Adipocyte (in vitro differentiated cells): ENCODE data around the gene ZNF888.
"Not testable (repeated sequence)": the region's sequence is repeated elsewhere in the genome, so short reads cannot be mapped to it uniquely, and the experiment has no call there.

Experiments used
- DNase-seq: peaks from one replicate; pipeline ENCODE4 v3.0.0-alpha.2; 2015; ENCODE audit warnings: low read depth
- H3K27me3 ChIP-seq: replicated peaks from 2 replicates; pipeline ENCODE4 v1.7.0; 2013; ENCODE audit warnings: mild to moderate bottlenecking, low read length, moderate library complexity; ENCODE audit not compliant: control insufficient read depth, insufficient read depth
- H3K36me3 ChIP-seq: 2 replicates; pipeline ENCODE4 v1.7.0; 2013; ENCODE audit warnings: low read length, mild to moderate bottlenecking, moderate library complexity; ENCODE audit not compliant: control insufficient read depth, insufficient read depth, severe bottlenecking
- H3K4me1 ChIP-seq: 2 replicates; pipeline ENCODE4 v1.7.0; 2013; ENCODE audit warnings: mild to moderate bottlenecking, low read length, moderate library complexity; ENCODE audit not compliant: control insufficient read depth, insufficient read depth
- H3K4me3 ChIP-seq: 2 replicates; pipeline ENCODE4 v1.7.0; 2013; ENCODE audit warnings: mild to moderate bottlenecking, low read length, moderate library complexity
- H3K9ac ChIP-seq: 2 replicates; pipeline ENCODE4 v1.7.0; 2013; ENCODE audit warnings: mild to moderate bottlenecking, low read length, moderate library complexity
- H3K9me3 ChIP-seq: 2 replicates; pipeline ENCODE4 v1.7.0; 2013; ENCODE audit warnings: mild to moderate bottlenecking, low read length, moderate library complexity; ENCODE audit not compliant: control insufficient read depth

Gene ZNF888

GRCh38 chr19:52898101-52898500, 25.1 kb downstream of the ZNF888 start:
- DNase-seq = no peak
- H3K4me3 ChIP-seq = peak overlapping the region; percentile 96
- H3K9ac ChIP-seq = peak overlapping the region; percentile 97
- no peaks in the 10 kb centered on the region for H3K36me3 ChIP-seq
- no peaks in the 10 kb centered on the region for H3K9me3 ChIP-seq
- H3K4me1 ChIP-seq = peaks cover 10% of the 10 kb centered on the region
- no peaks in the 10 kb centered on the region for H3K27me3 ChIP-seq

GRCh38 chr19:52897138-52897935, 25.9 kb downstream of the ZNF888 start, which contains the start of gene ZNF320:
ZNF320 (minus strand) TSS chr19:52897635; CDS start chr19:52890255, 7,380 bp downstream.
- Histone ChIP-seq H3K4me3 (peak within 1 kb of the TSS; percentile 96), H3K9me3 (no peaks in the 10 kb centered on the region), H3K27me3 (no peaks in the 10 kb centered on the region), H3K4me1 (peaks cover 10% of the 10 kb centered on the region), H3K36me3 (no peaks in the 10 kb centered on the region), H3K9ac (peak within 1 kb of the TSS; percentile 97)
- DNase-seq = peak; percentile 99

GRCh38 chr19:52896431-52897137, 26.6 kb downstream of the ZNF888 start:
- Histone ChIP-seq H3K9me3 (no peaks in the 10 kb centered on the region), H3K4me1 (peaks cover 10% of the 10 kb centered on the region), H3K4me3 (peak overlapping the region; percentile 96), H3K27me3 (no peaks in the 10 kb centered on the region), H3K9ac (peak overlapping the region; percentile 97), H3K36me3 (peaks cover 6% of the 10 kb centered on the region)
- DNase-seq = peak; percentile 37

GRCh38 chr19:52891336-52891735, 31.9 kb downstream of the ZNF888 start:
- H3K9me3 ChIP-seq = peaks cover 10% of the 10 kb centered on the region
- no peaks in the 10 kb centered on the region for H3K27me3 ChIP-seq
- H3K36me3 ChIP-seq = peaks cover 54% of the 10 kb centered on the region

GRCh38 chr19:52889931-52890330, 33.3 kb downstream of the ZNF888 start:
- no peak for DNase-seq
- H3K9me3 ChIP-seq = peaks cover 15% of the 10 kb centered on the region
- H3K36me3 ChIP-seq = peaks cover 66% of the 10 kb centered on the region

More at GRCh38 chr19:52891336-52891735, 31.9 kb downstream of the ZNF888 start:
- Histone ChIP-seq H3K4me3 (no peak overlapping the region), H3K9ac (no peak overlapping the region), H3K4me1 (peaks cover under 1% of the 10 kb centered on the region)
- no peak for DNase-seq

GRCh38 chr19:52889076-52889475, 34.2 kb downstream of the ZNF888 start:
- no peak for DNase-seq
- Histone ChIP-seq H3K9me3 (peaks cover 24% of the 10 kb centered on the region), H3K4me3 (no peak overlapping the region), H3K36me3 (peaks cover 74% of the 10 kb centered on the region), H3K4me1 (no peaks in the 10 kb centered on the region), H3K9ac (no peak overlapping the region), H3K27me3 (no peaks in the 10 kb centered on the region)

More at GRCh38 chr19:52889931-52890330, 33.3 kb downstream of the ZNF888 start:
- Histone ChIP-seq H3K9ac (no peak overlapping the region), H3K27me3 (no peaks in the 10 kb centered on the region), H3K4me3 (no peak overlapping the region), H3K4me1 (no peaks in the 10 kb centered on the region)

GRCh38 chr19:52880895-52881389, 42.3 kb downstream of the ZNF888 start:
- no peak for DNase-seq
- no peak overlapping the region for H3K9ac ChIP-seq
- no peaks in the 10 kb centered on the region for H3K4me1 ChIP-seq
- H3K36me3 ChIP-seq = peaks cover 84% of the 10 kb centered on the region
- peak overlapping the region; percentile 45 for H3K4me3 ChIP-seq
- peaks cover 85% of the 10 kb centered on the region for H3K9me3 ChIP-seq
- no peaks in the 10 kb centered on the region for H3K27me3 ChIP-seq

- DNase-seq = not testable (repeated sequence)
Observed at GRCh38 chr19:52872996-52873395, 50.2 kb downstream of the ZNF888 start.

GRCh38 chr19:52871466-52871865, 51.8 kb downstream of the ZNF888 start:
- H3K4me3 ChIP-seq = no peak overlapping the region
- no peak overlapping the region for H3K9ac ChIP-seq
- no peaks in the 10 kb centered on the region for H3K9me3 ChIP-seq
- no peak for DNase-seq
- H3K27me3 ChIP-seq = no peaks in the 10 kb centered on the region
- no peaks in the 10 kb centered on the region for H3K4me1 ChIP-seq
- no peaks in the 10 kb centered on the region for H3K36me3 ChIP-seq

More at GRCh38 chr19:52872996-52873395, 50.2 kb downstream of the ZNF888 start:
- not testable (repeated sequence) for H3K36me3 ChIP-seq, H3K4me3 ChIP-seq, H3K4me1 ChIP-seq, H3K27me3 ChIP-seq, H3K9ac ChIP-seq
- H3K9me3 ChIP-seq = peaks cover 13% of the 10 kb centered on the region

- H3K4me3 ChIP-seq, H3K27me3 ChIP-seq, H3K36me3 ChIP-seq, H3K4me1 ChIP-seq, DNase-seq, H3K9me3 ChIP-seq, H3K9ac ChIP-seq: not testable (repeated sequence)
Observed at GRCh38 chr19:52868031-52868430, 55.2 kb downstream of the ZNF888 start.
